ENCODE measurements around the gene TMEM201.

TMEM201 gene

DNA sequence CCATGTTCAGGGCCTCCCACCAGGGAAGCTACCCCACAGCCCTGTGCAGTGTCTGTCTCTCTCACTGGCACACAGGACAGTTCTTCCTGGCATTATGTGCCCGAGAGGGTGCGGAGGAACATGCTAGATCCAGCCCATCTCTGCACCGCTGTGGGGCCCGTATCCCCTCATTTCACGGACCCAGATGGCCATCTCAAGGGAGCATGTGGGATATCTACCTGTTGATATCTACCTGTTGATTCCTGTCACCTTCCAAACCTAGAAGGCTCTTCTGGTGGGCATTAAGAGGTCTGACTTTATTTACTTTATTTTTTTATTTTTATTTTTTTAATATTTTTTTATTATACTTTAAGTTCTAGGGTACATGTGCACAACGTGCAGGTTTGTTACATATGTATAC is 74.5 kb downstream of the TMEM201 start:
- no peak for DNase-seq
- H2BK15ac ChIP-seq (replicated peaks; ENCODE audit: low read depth), result no peak overlapping the region
- no peak overlapping the region for H4K5ac ChIP-seq (ENCODE audit: low read length)
- H3K9ac ChIP-seq (ENCODE audit: low read length), result no peak overlapping the region
- H3K79me1 ChIP-seq (ENCODE audit: low read length), result no peaks in the 10 kb centered on the region
- no peak overlapping the region for H3K4me2 ChIP-seq (ENCODE audit: low read length)
- H2BK120ac ChIP-seq (ENCODE audit: low read depth, low read length), result no peak overlapping the region
- no peak overlapping the region for H3K27ac ChIP-seq (ENCODE audit: low read depth, low read length)
- no peak overlapping the region for H2BK5ac ChIP-seq (ENCODE audit: low read length)
- no peak overlapping the region for H2AK5ac ChIP-seq (ENCODE audit: low read length)
- H4K8ac ChIP-seq (ENCODE audit: low read depth, low read length), result no peak overlapping the region
- no peak overlapping the region for H3K4me3 ChIP-seq (ENCODE audit: low read length)
- H3K18ac ChIP-seq (ENCODE audit: low read length), result no peak overlapping the region
- H3K4ac ChIP-seq (ENCODE audit: low read depth, low read length), result no peak overlapping the region
- no peak overlapping the region for H3K23ac ChIP-seq (ENCODE audit: low read length)
- WGBS (ENCODE audit: extremely low coverage, insufficient coverage, low lambda C conversion rate), result no CpG with 5 or more reads among the region's 6 CpGs
- H3K36me3 ChIP-seq (ENCODE audit: control insufficient read depth, insufficient read depth, low read length), result no peaks in the 10 kb centered on the region
- H3K56ac ChIP-seq (ENCODE audit: low read length), result no peak overlapping the region
- H3K79me2 ChIP-seq (ENCODE audit: control insufficient read depth, insufficient read depth, low read length), result no peaks in the 10 kb centered on the region
- H3K27me3 ChIP-seq (ENCODE audit: insufficient read depth, low read length, poor library complexity), result no peaks in the 10 kb centered on the region
- no peaks in the 10 kb centered on the region for H3K4me1 ChIP-seq (ENCODE audit: control insufficient read depth, low read depth, low read length)

Measured in mesendoderm (in vitro differentiated cells).